Activated T-cell treated with anti-CD3 and anti-CD28 coated beads, Interleukin-2, amount 50 U/mL, for 24 hours (primary cell): ENCODE data around the gene CAMK1D.

Experiments
- DNase-seq: peaks from one replicate; pipeline ENCODE4 v3.0.0-alpha.2; 2020
- H3K27ac Mint-ChIP-seq: 2 replicates; pipeline ENCODE4 v1.8.0; 2020; ENCODE audit warnings: mild to moderate bottlenecking, mixed read lengths
- H3K27me3 Mint-ChIP-seq: 2 replicates; pipeline ENCODE4 v1.8.0; 2020; ENCODE audit warnings: mixed read lengths
- H3K36me3 Mint-ChIP-seq: 2 replicates; pipeline ENCODE4 v1.8.0; 2020; ENCODE audit warnings: low read depth, mixed read lengths
- H3K4me1 Mint-ChIP-seq: 2 replicates; pipeline ENCODE4 v1.8.0; 2020; ENCODE audit warnings: low read depth, mixed read lengths
- H3K4me3 Mint-ChIP-seq: 2 replicates; pipeline ENCODE4 v1.8.0; 2020; ENCODE audit warnings: mild to moderate bottlenecking, moderate library complexity, mixed read lengths
- H3K9me3 Mint-ChIP-seq: 2 replicates; pipeline ENCODE4 v1.8.0; 2020; ENCODE audit warnings: mixed read lengths

The CAMK1D gene

GRCh38 chr10:12772797-12773587 lies 423.6 kb downstream of the CAMK1D start:
- H3K36me3 Mint-ChIP-seq, result peaks cover 29% of the 10 kb centered on the region
- peaks cover 11% of the 10 kb centered on the region for H3K4me1 Mint-ChIP-seq
- no peak overlapping the region for H3K27ac Mint-ChIP-seq
- H3K4me3 Mint-ChIP-seq, result no peak overlapping the region
- H3K27me3 Mint-ChIP-seq, result no peaks in the 10 kb centered on the region
- no peak for DNase-seq
- no peaks in the 10 kb centered on the region for H3K9me3 Mint-ChIP-seq

GRCh38 chr10:12774204-12774894 lies 425.0 kb downstream of the CAMK1D start:
- H3K36me3 Mint-ChIP-seq, result peaks cover 19% of the 10 kb centered on the region
- H3K9me3 Mint-ChIP-seq, result no peaks in the 10 kb centered on the region
- no peak overlapping the region for H3K27ac Mint-ChIP-seq
- DNase-seq, result no peak
- H3K4me1 Mint-ChIP-seq, result peaks cover 23% of the 10 kb centered on the region
- H3K4me3 Mint-ChIP-seq, result no peak overlapping the region
- H3K27me3 Mint-ChIP-seq, result no peaks in the 10 kb centered on the region

DNA sequence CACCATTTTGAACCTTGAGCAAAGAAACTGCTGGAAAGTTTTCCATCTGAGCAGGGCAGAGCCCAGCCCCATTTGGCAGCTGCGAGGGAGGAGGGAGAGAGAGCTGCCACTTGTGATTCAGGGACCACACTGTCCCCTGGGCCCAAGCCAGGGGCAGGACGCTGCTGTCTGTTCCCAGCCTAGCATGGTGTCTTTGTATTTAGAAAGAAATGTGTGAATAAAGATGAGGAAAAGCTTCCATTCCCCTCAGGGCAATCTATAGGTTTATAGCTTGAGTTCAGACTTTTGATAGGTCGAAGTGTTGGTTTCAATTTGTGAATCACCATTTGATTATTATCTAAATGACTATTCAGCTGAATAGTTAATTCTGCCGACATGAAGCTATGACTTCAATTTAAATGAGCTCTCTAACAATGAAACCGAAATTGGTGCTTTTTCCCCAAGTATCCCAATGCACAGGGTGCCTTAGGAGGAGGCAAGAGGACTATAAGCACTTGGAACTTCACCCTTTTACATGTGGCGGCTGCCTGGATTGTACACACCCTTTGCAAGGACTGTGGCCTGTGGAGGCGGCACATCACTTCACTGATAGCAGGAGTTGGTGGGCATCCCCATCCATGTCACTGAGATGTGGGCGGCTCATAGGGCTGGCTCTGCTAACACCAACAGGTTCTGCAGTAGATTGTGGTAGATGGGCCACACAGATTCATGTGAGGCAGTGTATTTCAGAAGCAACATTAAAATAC lies 428.7 kb downstream of the CAMK1D start:
- Mint-ChIP-seq H3K27me3 (no peaks in the 10 kb centered on the region), H3K27ac (peak overlapping the region; percentile 82), H3K9me3 (no peaks in the 10 kb centered on the region), H3K4me1 (peaks cover 52% of the 10 kb centered on the region), H3K36me3 (peaks cover 11% of the 10 kb centered on the region), H3K4me3 (no peak overlapping the region)
- DNase-seq, result peak; percentile 35

GRCh38 chr10:12780634-12781601 lies 431.6 kb downstream of the CAMK1D start:
- H3K4me3 Mint-ChIP-seq, result peak overlapping the region; percentile 19
- H3K9me3 Mint-ChIP-seq, result no peaks in the 10 kb centered on the region
- peak; percentile 43 for DNase-seq
- H3K36me3 Mint-ChIP-seq, result peaks cover 11% of the 10 kb centered on the region
- no peaks in the 10 kb centered on the region for H3K27me3 Mint-ChIP-seq
- H3K4me1 Mint-ChIP-seq, result peaks cover 52% of the 10 kb centered on the region
- peak overlapping the region; percentile 93 for H3K27ac Mint-ChIP-seq

GRCh38 chr10:12781976-12782375 lies 432.6 kb downstream of the CAMK1D start:
- H3K4me3 Mint-ChIP-seq, result no peak overlapping the region
- peak overlapping the region; percentile 55 for H3K27ac Mint-ChIP-seq
- H3K27me3 Mint-ChIP-seq, result no peaks in the 10 kb centered on the region
- no peak for DNase-seq
- H3K9me3 Mint-ChIP-seq, result no peaks in the 10 kb centered on the region
- H3K4me1 Mint-ChIP-seq, result peaks cover 47% of the 10 kb centered on the region
- H3K36me3 Mint-ChIP-seq, result peaks cover 8% of the 10 kb centered on the region

GRCh38 chr10:12782537-12782936 lies 433.2 kb downstream of the CAMK1D start:
- Mint-ChIP-seq H3K4me3 (no peak overlapping the region), H3K9me3 (no peaks in the 10 kb centered on the region), H3K27ac (no peak overlapping the region), H3K36me3 (peaks cover 6% of the 10 kb centered on the region), H3K4me1 (peaks cover 45% of the 10 kb centered on the region), H3K27me3 (no peaks in the 10 kb centered on the region)
- peak; percentile 60 for DNase-seq

- Mint-ChIP-seq H3K9me3 (no peaks in the 10 kb centered on the region), H3K4me3 (no peak overlapping the region), H3K36me3 (peaks cover 6% of the 10 kb centered on the region), H3K27me3 (no peaks in the 10 kb centered on the region), H3K4me1 (peaks cover 37% of the 10 kb centered on the region), H3K27ac (no peak overlapping the region)
- no peak for DNase-seq
These were observed 433.9 kb downstream of the CAMK1D start for GRCh38 chr10:12783293-12783692.

GRCh38 chr10:12784646-12785045 lies 435.3 kb downstream of the CAMK1D start:
- no peaks in the 10 kb centered on the region for H3K27me3 Mint-ChIP-seq
- no peak for DNase-seq
- H3K4me3 Mint-ChIP-seq, result no peak overlapping the region
- no peaks in the 10 kb centered on the region for H3K9me3 Mint-ChIP-seq
- peaks cover 26% of the 10 kb centered on the region for H3K4me1 Mint-ChIP-seq
- peaks cover 5% of the 10 kb centered on the region for H3K36me3 Mint-ChIP-seq
- no peak overlapping the region for H3K27ac Mint-ChIP-seq

GRCh38 chr10:12785415-12785831 lies 436.1 kb downstream of the CAMK1D start:
- H3K27ac Mint-ChIP-seq, result no peak overlapping the region
- H3K9me3 Mint-ChIP-seq, result no peaks in the 10 kb centered on the region
- no peak for DNase-seq
- H3K27me3 Mint-ChIP-seq, result no peaks in the 10 kb centered on the region
- peaks cover 20% of the 10 kb centered on the region for H3K4me1 Mint-ChIP-seq
- H3K36me3 Mint-ChIP-seq, result peaks cover 7% of the 10 kb centered on the region
- no peak overlapping the region for H3K4me3 Mint-ChIP-seq

GRCh38 chr10:12787297-12787696 lies 437.9 kb downstream of the CAMK1D start:
- H3K4me3 Mint-ChIP-seq, result no peak overlapping the region
- H3K36me3 Mint-ChIP-seq, result peaks cover 13% of the 10 kb centered on the region
- no peak overlapping the region for H3K27ac Mint-ChIP-seq
- H3K9me3 Mint-ChIP-seq, result no peaks in the 10 kb centered on the region
- H3K4me1 Mint-ChIP-seq, result peaks cover 4% of the 10 kb centered on the region
- DNase-seq, result no peak
- no peaks in the 10 kb centered on the region for H3K27me3 Mint-ChIP-seq

DNA sequence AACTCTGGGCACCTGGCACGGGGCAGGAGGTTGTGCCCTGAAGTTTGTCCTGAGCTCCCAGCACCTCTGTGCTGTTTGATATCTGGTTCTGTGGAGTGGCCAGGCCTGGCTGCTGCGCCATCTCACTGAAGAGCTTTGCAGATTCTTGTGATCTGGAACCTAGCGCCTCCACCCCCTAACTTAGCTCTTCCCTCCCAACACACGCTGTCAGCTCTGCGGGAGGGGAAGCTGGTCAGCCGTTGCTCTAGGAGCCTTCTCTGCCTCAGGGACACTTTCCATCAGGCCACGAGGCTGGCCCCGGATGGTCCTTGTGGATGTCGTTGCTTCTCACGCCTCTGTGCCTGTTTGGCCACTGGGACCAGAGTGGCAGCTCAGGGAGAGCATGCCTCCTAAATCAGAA lies 438.9 kb downstream of the CAMK1D start:
- Mint-ChIP-seq H3K27ac (no peak overlapping the region), H3K27me3 (no peaks in the 10 kb centered on the region), H3K4me1 (no peaks in the 10 kb centered on the region), H3K4me3 (no peak overlapping the region), H3K36me3 (peaks cover 18% of the 10 kb centered on the region), H3K9me3 (no peaks in the 10 kb centered on the region)
- no peak for DNase-seq

GRCh38 chr10:12790270-12790669 lies 440.9 kb downstream of the CAMK1D start:
- peaks cover 27% of the 10 kb centered on the region for H3K36me3 Mint-ChIP-seq
- no peaks in the 10 kb centered on the region for H3K9me3 Mint-ChIP-seq
- no peaks in the 10 kb centered on the region for H3K4me1 Mint-ChIP-seq
- H3K27me3 Mint-ChIP-seq, result no peaks in the 10 kb centered on the region
- H3K4me3 Mint-ChIP-seq, result no peak overlapping the region
- DNase-seq, result no peak
- no peak overlapping the region for H3K27ac Mint-ChIP-seq

- no peak for DNase-seq
- Mint-ChIP-seq H3K27me3 (no peaks in the 10 kb centered on the region), H3K9me3 (no peaks in the 10 kb centered on the region), H3K36me3 (peaks cover 30% of the 10 kb centered on the region), H3K4me1 (no peaks in the 10 kb centered on the region), H3K4me3 (no peak overlapping the region), H3K27ac (no peak overlapping the region)
These were observed 442.4 kb downstream of the CAMK1D start for GRCh38 chr10:12791728-12792127.
